ENCODE measurements around the gene GPBAR1. TPM values are rescaled to one million over a fixed set of nuclear protein-coding genes. Genes with fewer than 3 reads are reported as not detected.

Gene GPBAR1
- total and polyA plus RNA-seq, 4 experiments from 2014 or later, result 0.17 to 1.2 (median 0.67) TPM

DNA sequence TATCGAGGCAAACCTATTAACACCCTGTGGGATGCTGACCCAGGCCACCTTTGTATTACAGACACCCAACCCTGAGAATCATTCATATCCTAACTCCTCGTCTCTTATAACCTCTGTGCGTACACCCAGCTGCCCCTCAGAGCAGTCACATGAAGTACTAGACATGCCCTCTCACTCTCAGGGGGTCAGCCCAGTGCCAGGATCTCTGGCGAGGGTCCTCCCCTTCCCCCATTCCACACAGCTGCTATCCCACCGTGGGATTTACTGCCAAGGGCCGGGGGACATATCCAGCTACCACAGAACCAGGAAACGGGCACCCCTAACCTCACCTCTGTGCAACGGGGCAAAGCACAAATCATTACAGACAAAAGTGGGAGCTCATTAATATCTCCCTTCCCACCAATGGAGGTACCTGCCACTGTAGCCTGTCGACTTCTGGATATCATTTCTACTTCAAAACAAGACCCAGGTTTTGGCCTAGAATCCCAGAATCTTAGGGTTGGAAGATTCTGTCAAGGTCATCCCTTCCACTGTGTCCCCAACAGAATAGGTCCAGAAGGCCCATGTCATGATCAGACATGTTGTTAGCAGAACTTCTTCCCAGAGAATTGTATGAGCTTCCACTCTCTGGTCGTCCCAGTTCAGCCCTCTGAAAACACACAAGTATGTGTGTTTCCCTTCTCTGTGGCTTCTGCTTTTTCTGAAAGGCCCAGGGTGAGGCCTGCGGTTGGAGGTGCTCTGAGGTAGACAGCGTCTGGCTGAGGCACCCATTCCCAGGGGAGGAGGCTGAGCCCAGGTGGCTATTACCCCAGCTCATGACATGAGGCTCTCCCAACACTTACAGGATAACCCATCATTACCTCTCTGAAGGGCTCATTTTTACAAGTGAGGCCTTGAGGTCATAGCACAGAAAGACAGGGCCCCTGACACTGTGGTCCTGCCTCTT lies 29.8 kb downstream of the GPBAR1 start:
- H3K9me3 Mint-ChIP-seq, result no peaks in the 10 kb centered on the region
- Histone ChIP-seq H3K4me1 (ENCODE audit: insufficient read depth, low read length) (peaks cover 74% of the 10 kb centered on the region), H3K9me3 (ENCODE audit: control insufficient read depth in 1 of 2, low read length in 2 of 2) (no peaks in the 10 kb centered on the region), H3K4me3 (ENCODE audit: low read length in 2 of 2) (peak overlapping the region; percentile 74 to 78), H3K36me3 (ENCODE audit: insufficient read depth, low read length) (no peaks in the 10 kb centered on the region), H3K27me3 (ENCODE audit: insufficient read depth, low read length) (no peaks in the 10 kb centered on the region), H3K27ac (ENCODE audit: low read depth, low read length) (peak overlapping the region; percentile 94)
- peak; percentile 47 to 83 (median 59) for DNase-seq
- ChIA-PET POLR2A (ENCODE audit: partially characterized antibody) (interaction anchor here (0.8 to 11.2 kb wide), 14 partner anchors 11 to 115 kb away, joined by 3 to 176 read pairs (median 6); partner anchors contain the start of genes AAMP and PNKD), CTCF (ENCODE audit: partially characterized antibody) (interaction anchor here (0.8 to 20.1 kb wide), 18 partner anchors 8 to 175 kb away, joined by 3 to 446 read pairs (median 5); partner anchors contain the start of genes AAMP, CATIP, CTDSP1 and PNKD)
- no peaks in the 10 kb centered on the region for H3K27me3 Mint-ChIP-seq
- H3K36me3 Mint-ChIP-seq, result peaks cover 0 to 33% of the 10 kb centered on the region in 2 donors
- intact Hi-C loops (cut with micrococcal nuclease), result loop anchor here (1.0 kb wide), 1 partner anchor 72 kb away; no protein-coding TSS in a partner anchor
- H3K4me3 Mint-ChIP-seq, result peak overlapping the region; percentile 90 to 97 (median 96)
- H3K4me1 Mint-ChIP-seq, result peaks cover 48 to 92% (median 68%) of the 10 kb centered on the region in 4 donors
- H3K27ac Mint-ChIP-seq, result peak overlapping the region; percentile 98 to 100 (median 99)

DNA sequence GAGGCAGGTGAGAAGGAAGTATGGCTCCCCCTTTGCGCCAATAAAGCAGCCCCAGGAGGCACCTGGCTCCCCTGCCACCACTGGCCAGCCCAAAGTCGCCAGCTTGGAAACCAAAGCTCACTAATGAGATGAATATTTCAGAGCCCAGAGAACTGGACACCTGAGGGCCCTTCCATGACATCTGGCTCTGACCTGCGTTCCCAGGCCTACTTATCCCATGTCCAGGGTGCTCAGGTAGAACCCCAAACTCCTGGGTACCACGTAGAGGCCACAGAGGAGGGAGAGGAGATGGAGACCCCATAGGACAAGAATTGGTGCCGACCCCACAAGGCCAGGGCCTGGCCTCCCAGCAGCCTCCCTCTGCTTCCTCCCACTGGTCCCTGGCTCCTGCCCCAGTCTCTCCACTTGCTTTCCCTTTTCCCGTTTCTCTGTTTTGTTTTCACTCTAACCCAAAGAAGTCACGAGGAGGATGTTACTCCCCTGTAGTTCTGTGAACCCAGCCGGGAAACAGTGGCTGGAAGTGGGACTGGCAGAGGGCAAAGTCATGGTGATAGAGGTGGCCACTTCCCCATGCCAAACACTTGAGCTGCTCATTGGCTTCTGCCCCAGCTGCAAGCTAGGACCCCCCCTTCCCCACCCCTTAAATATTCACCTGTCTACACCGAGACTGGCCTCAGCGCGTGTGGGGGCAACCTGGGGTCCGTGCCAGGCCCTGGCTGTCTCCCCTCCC lies 30.7 kb downstream of the GPBAR1 start:
- Histone ChIP-seq H3K27me3 (ENCODE audit: insufficient read depth, low read length) (no peaks in the 10 kb centered on the region), H3K36me3 (ENCODE audit: insufficient read depth, low read length) (no peaks in the 10 kb centered on the region), H3K27ac (ENCODE audit: low read depth, low read length) (peak overlapping the region; percentile 94), H3K9me3 (ENCODE audit: control insufficient read depth in 1 of 2, low read length in 2 of 2) (no peaks in the 10 kb centered on the region), H3K4me1 (ENCODE audit: insufficient read depth, low read length) (peaks cover 65% of the 10 kb centered on the region), H3K4me3 (ENCODE audit: low read length in 2 of 2) (peak overlapping the region; percentile 74 to 78)
- DNase-seq, result peak in 1 of 5 donors; percentile 22
- Mint-ChIP-seq H3K4me1 (peaks cover 41 to 83% (median 60%) of the 10 kb centered on the region in 4 donors), H3K9me3 (no peaks in the 10 kb centered on the region), H3K4me3 (peak overlapping the region; percentile 90 to 97 (median 96)), H3K27me3 (no peaks in the 10 kb centered on the region), H3K27ac (peak overlapping the region; percentile 98 to 100 (median 99)), H3K36me3 (peaks cover 0 to 28% of the 10 kb centered on the region in 2 donors)
- POLR2A ChIA-PET (ENCODE audit: partially characterized antibody), result interaction anchor here (0.8 to 11.2 kb wide), 16 partner anchors 11 to 114 kb away, joined by 3 to 176 read pairs (median 6); partner anchors contain the start of genes AAMP, CATIP, CTDSP1 and PNKD
- CTCF ChIA-PET (ENCODE audit: partially characterized antibody), result interaction anchor here (1.0 to 20.1 kb wide), 16 partner anchors 8 to 174 kb away, joined by 3 to 446 read pairs (median 6); partner anchors contain the start of genes AAMP, CATIP, CTDSP1 and PNKD
- intact Hi-C loops (cut with micrococcal nuclease), result loop anchor here (1.0 kb wide), 5 partner anchors 7 to 105 kb away; partner anchors contain the start of genes AAMP, CATIP and PNKD

DNA sequence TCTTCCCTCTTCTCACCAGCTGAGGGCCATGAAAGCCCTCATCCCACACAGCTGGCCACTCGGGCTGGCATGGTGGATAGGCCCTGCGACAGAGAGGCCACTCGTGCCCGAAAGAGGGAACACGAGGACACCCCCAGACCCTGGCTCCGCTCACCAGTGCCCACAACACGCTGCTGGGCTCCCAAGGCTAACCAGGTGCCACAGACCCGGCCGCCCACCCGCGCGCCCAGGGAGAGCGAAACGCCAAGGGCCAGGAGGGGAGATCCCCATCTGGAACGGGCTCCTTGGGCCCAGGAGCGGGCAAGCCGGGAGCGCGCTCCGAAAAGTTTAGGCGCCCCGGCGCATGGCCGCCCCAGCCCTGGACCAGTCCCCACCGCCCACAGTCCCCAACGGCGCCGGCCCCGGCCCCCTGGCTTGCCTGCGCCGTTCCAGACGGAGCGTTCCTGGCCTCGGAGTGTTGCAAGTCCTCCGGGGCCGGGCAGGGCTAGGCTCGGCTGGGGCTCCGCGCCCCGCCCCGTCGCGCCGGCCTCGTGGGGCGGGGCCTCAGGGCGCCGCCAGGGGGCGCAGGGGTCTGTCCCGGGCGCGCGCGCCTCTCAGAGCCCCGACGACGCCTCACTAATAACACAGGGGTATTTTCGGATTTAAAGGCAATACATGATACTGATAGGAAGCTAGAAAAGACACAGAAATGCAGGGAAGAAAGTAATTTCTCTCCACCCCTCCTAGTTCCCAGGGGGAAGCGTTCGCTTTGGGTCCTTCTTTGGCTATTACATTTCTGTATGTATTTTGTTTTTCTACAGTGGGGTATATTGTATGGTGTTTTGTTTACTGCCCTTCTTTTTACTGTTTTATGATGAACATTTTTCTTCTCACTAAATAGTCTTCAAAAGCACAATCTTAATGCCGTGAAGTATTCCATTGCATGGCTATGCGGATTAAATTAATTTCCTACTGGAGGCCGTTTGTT lies 31.5 kb downstream of the GPBAR1 start, which contains the start of gene TMBIM1:
Gene TMBIM1, minus strand, starts transcription at position 456 of the 967 bp plus-strand sequence. CDS start 10,362 bp downstream, outside the sequence.
- Mint-ChIP-seq H3K36me3 (peaks cover 0 to 21% of the 10 kb centered on the region in 2 donors), H3K4me3 (peak within 1 kb of the TSS; percentile 90 to 97 (median 96)), H3K4me1 (peaks cover 32 to 75% (median 51%) of the 10 kb centered on the region in 4 donors), H3K27me3 (no peaks in the 10 kb centered on the region), H3K27ac (peak within 1 kb of the TSS; percentile 98 to 100 (median 99)), H3K9me3 (no peaks in the 10 kb centered on the region)
- DNase-seq, result peak; percentile 73 to 86 (median 83)
- Histone ChIP-seq H3K27me3 (ENCODE audit: insufficient read depth, low read length) (no peaks in the 10 kb centered on the region), H3K36me3 (ENCODE audit: insufficient read depth, low read length) (no peaks in the 10 kb centered on the region), H3K4me3 (ENCODE audit: low read length in 2 of 2) (peak within 1 kb of the TSS; percentile 74 to 78), H3K9me3 (ENCODE audit: control insufficient read depth in 1 of 2, low read length in 2 of 2) (no peaks in the 10 kb centered on the region), H3K27ac (ENCODE audit: low read depth, low read length) (peak within 1 kb of the TSS; percentile 94), H3K4me1 (ENCODE audit: insufficient read depth, low read length) (peaks cover 56% of the 10 kb centered on the region)
- intact Hi-C loops (cut with micrococcal nuclease), result loop anchor here (1.0 kb wide), 4 partner anchors 8 to 104 kb away; partner anchors contain the start of genes AAMP, CATIP and PNKD
- CTCF ChIA-PET (ENCODE audit: partially characterized antibody), result interaction anchor here (0.6 to 20.1 kb wide), 19 partner anchors 10 to 354 kb away, joined by 3 to 446 read pairs (median 5); partner anchors contain the start of genes AAMP, CATIP and PNKD
- POLR2A ChIA-PET (ENCODE audit: partially characterized antibody), result interaction anchor here (0.8 to 11.2 kb wide), 10 partner anchors 10 to 114 kb away, joined by 3 to 176 read pairs (median 8); partner anchors contain the start of genes AAMP, CATIP, CTDSP1 and PNKD

DNA sequence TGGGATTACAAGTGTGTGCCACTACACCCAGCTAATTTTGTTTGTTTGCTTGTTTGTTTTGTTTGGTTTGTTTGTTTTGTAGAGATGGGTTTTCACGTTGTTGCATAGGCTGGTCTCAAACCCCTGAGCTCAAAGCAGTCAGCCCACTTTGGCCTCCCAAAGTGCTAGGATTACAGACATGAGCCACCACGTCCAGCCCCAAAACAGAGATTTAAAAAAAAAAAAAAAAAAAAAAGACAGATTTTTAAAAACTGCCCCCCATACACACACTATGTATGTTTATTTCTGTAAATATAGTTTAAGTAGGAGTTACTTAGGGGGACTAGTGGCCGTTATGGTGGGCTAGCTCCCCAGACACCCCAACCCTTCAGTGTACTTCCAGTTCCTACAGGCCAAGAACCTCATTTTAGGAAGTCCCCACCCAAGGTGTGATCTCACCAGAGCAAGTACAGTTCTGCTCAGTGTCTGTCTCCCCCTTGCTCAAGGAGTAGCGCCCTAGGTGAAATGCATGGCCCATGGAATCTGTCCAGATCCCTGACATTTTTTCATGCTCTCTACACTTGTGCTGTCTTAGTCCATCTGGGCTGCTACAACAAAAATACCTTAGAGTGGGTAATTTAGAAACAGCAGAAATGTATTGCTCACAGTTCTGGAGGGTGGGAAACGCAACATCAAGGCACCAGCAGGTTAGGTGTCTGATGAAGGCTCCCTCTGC lies 33.1 kb downstream of the GPBAR1 start:
- H3K9me3 ChIP-seq (ENCODE audit: control insufficient read depth in 1 of 2, low read length in 2 of 2), result no peaks in the 10 kb centered on the region
- ChIA-PET POLR2A (ENCODE audit: partially characterized antibody) (interaction anchor here (0.8 to 11.2 kb wide), 5 partner anchors 20 to 112 kb away, joined by 3 to 176 read pairs (median 42); partner anchors contain the start of genes AAMP and PNKD), CTCF (ENCODE audit: partially characterized antibody) (interaction anchor here (0.7 to 20.1 kb wide), 8 partner anchors 13 to 886 kb away, joined by 3 to 446 read pairs (median 6); partner anchors contain the start of genes AAMP, CATIP and PNKD)
- no peaks in the 10 kb centered on the region for H3K36me3 ChIP-seq (ENCODE audit: insufficient read depth, low read length)
- no peaks in the 10 kb centered on the region for H3K27me3 Mint-ChIP-seq
- H3K9me3 Mint-ChIP-seq, result no peaks in the 10 kb centered on the region
- peaks cover 25 to 59% (median 40%) of the 10 kb centered on the region in 4 donors for H3K4me1 Mint-ChIP-seq
- no peak for DNase-seq
- H3K4me1 ChIP-seq (ENCODE audit: insufficient read depth, low read length), result peaks cover 41% of the 10 kb centered on the region
- peak overlapping the region; percentile 15 to 72 (median 47) for H3K27ac Mint-ChIP-seq
- peaks cover 0 to 18% of the 10 kb centered on the region in 2 donors for H3K36me3 Mint-ChIP-seq
- intact Hi-C loops (cut with micrococcal nuclease), result no loop called here
- H3K27me3 ChIP-seq (ENCODE audit: insufficient read depth, low read length), result no peaks in the 10 kb centered on the region
- H3K4me3 ChIP-seq (ENCODE audit: low read length in 2 of 2), result no peak overlapping the region
- peak overlapping the region in 3 of 8 donors; percentile 35 to 52 (median 39) for H3K4me3 Mint-ChIP-seq
- H3K27ac ChIP-seq (ENCODE audit: low read depth, low read length), result no peak overlapping the region

DNA sequence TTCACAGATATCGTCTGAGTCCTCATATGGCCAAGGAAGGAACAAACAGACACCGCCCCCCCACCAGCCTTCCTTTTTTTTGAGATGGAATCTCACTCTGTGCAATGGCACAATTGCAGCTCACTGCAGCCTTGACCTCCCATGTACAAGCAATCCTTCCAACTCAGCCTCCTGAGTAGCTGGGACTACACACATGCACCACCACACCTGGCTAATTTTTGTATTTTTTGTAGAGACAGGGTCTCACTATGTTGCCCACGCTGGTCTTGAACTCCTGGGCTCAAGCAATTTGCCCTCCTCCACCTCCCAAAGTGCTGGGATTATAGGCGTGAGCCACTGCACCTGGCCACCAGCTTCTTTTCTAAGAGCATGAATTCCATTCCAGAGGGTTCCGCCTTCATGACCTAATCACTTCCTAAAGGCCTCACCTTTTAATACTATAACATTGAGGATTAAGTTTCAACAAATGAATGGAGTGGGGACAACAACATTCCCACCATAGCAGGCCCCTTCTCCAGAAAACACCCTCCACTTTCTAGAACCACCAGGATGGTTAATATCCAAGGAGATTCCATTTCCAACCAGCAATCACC lies 33.7 kb downstream of the GPBAR1 start:
- ChIA-PET POLR2A (ENCODE audit: partially characterized antibody) (interaction anchor here (1.2 to 11.2 kb wide), 4 partner anchors 9 to 106 kb away, joined by 5 to 176 read pairs (median 14); partner anchors contain the start of genes AAMP and PNKD), CTCF (ENCODE audit: partially characterized antibody) (interaction anchor here (1.1 to 20.1 kb wide), 5 partner anchors 8 to 102 kb away, joined by 3 to 446 read pairs (median 36); partner anchors contain the start of genes AAMP, CATIP and PNKD)
- peak overlapping the region; percentile 47 to 72 (median 54) for H3K27ac Mint-ChIP-seq
- H3K4me3 Mint-ChIP-seq, result peak overlapping the region in 2 of 8 donors; percentile 39 to 50
- H3K36me3 Mint-ChIP-seq, result peaks cover 0 to 18% of the 10 kb centered on the region in 2 donors
- intact Hi-C loops (cut with micrococcal nuclease), result no loop called here
- H3K27me3 ChIP-seq (ENCODE audit: insufficient read depth, low read length), result no peaks in the 10 kb centered on the region
- peaks cover 34% of the 10 kb centered on the region for H3K4me1 ChIP-seq (ENCODE audit: insufficient read depth, low read length)
- no peaks in the 10 kb centered on the region for H3K9me3 ChIP-seq (ENCODE audit: control insufficient read depth in 1 of 2, low read length in 2 of 2)
- no peak overlapping the region for H3K27ac ChIP-seq (ENCODE audit: low read depth, low read length)
- no peak for DNase-seq
- no peaks in the 10 kb centered on the region for H3K36me3 ChIP-seq (ENCODE audit: insufficient read depth, low read length)
- H3K4me3 ChIP-seq (ENCODE audit: low read length in 2 of 2), result no peak overlapping the region
- H3K9me3 Mint-ChIP-seq, result no peaks in the 10 kb centered on the region
- peaks cover 22 to 53% (median 35%) of the 10 kb centered on the region in 4 donors for H3K4me1 Mint-ChIP-seq
- H3K27me3 Mint-ChIP-seq, result no peaks in the 10 kb centered on the region
